WERI-Rb-1 (cell line): ENCODE data around the gene ZNF506.

Experiments used
- DNase-seq: peaks from one replicate; pipeline ENCODE4 v3.0.0-alpha.2; 2020
- H3K27ac ChIP-seq: fragments of 250-450 bp; sonication (Bioruptor Pico); 2 replicates; pipeline ENCODE4 v1.5.1; 2020; ENCODE audit warnings: mild to moderate bottlenecking, moderate library complexity
- H3K27me3 ChIP-seq: fragments of 250-450 bp; sonication (Bioruptor Pico); 2 replicates; pipeline ENCODE4 v1.5.1; 2021; ENCODE audit warnings: mild to moderate bottlenecking, low read depth, moderate library complexity; ENCODE audit not compliant: insufficient read depth, severe bottlenecking
- H3K36me3 ChIP-seq: fragments of 250-450 bp; sonication (Bioruptor Pico); 2 replicates; pipeline ENCODE4 v1.5.1; 2020; ENCODE audit warnings: mild to moderate bottlenecking, moderate library complexity
- H3K4me3 ChIP-seq: 2 replicates; pipeline ENCODE4 v1.5.1; 2011; ENCODE audit warnings: low read depth, mild to moderate bottlenecking, control low read depth, low read length
- H3K9me3 ChIP-seq: fragments of 250-450 bp; sonication (Bioruptor Pico); 2 replicates; pipeline ENCODE4 v1.5.1; 2021; ENCODE audit warnings: mild to moderate bottlenecking, moderate library complexity; ENCODE audit not compliant: severe bottlenecking
- TF ChIP-seq, protein P1 (sequence below): IDR thresholded peaks from 2 replicates; pipeline ENCODE4 v1.5.1; 2011; ENCODE audit warnings: low read depth, mild to moderate bottlenecking, control low read depth, inconsistent platforms, low read length

Gene ZNF506

DNA sequence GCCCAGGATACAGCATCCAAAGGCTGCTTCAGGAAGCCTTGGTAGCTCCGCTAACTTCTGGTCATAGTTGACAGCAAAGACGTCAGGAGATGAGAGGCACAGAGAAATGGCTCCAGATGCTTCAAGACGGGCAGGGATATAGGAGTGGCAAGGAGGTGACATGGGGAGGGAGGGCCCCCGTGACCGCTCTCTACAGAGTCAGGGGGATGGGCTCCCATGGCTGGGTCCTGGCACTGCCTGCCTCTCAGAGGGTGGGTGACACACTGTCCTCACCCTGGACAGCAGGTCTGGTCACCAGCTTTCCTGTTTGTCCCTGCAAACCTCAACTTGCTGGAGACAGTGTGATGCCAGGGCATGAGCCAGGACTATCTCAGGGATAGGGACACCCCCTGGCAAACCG is 78.4 kb downstream of the ZNF506 start:
- TF ChIP-seq, protein P1, sequence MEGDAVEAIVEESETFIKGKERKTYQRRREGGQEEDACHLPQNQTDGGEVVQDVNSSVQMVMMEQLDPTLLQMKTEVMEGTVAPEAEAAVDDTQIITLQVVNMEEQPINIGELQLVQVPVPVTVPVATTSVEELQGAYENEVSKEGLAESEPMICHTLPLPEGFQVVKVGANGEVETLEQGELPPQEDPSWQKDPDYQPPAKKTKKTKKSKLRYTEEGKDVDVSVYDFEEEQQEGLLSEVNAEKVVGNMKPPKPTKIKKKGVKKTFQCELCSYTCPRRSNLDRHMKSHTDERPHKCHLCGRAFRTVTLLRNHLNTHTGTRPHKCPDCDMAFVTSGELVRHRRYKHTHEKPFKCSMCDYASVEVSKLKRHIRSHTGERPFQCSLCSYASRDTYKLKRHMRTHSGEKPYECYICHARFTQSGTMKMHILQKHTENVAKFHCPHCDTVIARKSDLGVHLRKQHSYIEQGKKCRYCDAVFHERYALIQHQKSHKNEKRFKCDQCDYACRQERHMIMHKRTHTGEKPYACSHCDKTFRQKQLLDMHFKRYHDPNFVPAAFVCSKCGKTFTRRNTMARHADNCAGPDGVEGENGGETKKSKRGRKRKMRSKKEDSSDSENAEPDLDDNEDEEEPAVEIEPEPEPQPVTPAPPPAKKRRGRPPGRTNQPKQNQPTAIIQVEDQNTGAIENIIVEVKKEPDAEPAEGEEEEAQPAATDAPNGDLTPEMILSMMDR, result no peak
- no peak overlapping the region for H3K4me3 ChIP-seq
- H3K27ac ChIP-seq, result no peak overlapping the region
- H3K9me3 ChIP-seq, result no peaks in the 10 kb centered on the region
- no peaks in the 10 kb centered on the region for H3K27me3 ChIP-seq
- no peaks in the 10 kb centered on the region for H3K36me3 ChIP-seq
- DNase-seq, result no peak

DNA sequence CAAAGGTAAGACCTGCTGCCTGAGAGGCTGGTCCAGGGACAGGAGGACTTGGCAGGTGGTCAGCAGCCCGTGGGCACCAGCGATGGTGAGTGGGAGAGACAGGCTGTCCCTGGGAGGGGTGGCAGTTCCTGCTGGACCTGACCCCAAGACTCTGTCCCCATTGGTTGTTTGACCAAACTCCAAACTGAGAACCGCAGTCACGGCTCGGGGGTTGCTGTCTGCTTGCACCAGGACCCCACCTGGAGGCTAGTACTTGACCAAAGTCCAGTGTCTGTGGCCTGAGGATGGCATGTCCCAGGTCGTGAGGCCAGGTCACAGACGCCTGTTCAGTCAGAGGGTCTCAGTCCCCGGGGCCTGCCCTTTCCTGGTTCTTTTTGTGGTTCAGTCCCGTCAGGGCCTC is 78.8 kb downstream of the ZNF506 start:
- Histone ChIP-seq H3K4me3 (no peak overlapping the region), H3K9me3 (no peaks in the 10 kb centered on the region), H3K36me3 (no peaks in the 10 kb centered on the region), H3K27me3 (no peaks in the 10 kb centered on the region), H3K27ac (no peak overlapping the region)
- TF ChIP-seq, protein P1, result no peak
- no peak for DNase-seq
